Measurements from ENCODE around the gene SETBP1.

Gene SETBP1

DNA sequence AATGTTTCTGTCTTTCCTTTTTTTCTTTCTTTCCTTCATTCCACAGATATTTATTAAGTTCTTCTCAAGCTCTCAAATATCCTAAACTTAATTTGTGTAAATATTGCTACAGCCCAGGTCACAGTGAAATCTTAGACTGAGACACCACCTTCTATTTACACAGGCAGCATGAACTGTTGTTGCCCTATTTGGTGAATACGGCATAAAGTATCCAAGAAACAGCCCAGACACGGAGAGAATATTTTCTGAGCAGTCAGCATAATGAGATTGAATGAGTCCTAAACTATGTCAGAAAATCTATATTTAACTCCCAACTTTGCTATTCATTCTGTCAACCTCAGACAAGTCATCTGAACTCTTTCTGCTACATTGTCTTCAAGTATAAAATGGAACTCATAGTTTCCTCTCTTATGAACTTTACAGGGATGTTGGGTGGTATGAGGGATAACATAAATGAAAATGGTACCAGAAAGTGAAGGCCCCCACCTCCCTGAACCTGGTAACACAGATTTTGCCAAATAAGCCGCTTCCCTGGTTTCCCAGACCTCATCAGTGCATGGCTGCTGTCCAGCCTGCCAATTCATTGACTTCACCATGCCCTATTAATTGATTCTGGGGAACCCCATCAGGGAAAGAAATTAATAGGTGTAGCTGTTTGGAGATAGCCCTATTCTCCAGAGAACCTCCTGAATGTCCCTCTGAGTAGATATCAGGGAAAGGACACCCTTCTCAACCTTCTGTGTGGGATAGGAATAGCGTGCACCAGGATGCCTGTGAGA lies 235.9 kb downstream of the SETBP1 start:
- DNase-seq, result no peak

DNA sequence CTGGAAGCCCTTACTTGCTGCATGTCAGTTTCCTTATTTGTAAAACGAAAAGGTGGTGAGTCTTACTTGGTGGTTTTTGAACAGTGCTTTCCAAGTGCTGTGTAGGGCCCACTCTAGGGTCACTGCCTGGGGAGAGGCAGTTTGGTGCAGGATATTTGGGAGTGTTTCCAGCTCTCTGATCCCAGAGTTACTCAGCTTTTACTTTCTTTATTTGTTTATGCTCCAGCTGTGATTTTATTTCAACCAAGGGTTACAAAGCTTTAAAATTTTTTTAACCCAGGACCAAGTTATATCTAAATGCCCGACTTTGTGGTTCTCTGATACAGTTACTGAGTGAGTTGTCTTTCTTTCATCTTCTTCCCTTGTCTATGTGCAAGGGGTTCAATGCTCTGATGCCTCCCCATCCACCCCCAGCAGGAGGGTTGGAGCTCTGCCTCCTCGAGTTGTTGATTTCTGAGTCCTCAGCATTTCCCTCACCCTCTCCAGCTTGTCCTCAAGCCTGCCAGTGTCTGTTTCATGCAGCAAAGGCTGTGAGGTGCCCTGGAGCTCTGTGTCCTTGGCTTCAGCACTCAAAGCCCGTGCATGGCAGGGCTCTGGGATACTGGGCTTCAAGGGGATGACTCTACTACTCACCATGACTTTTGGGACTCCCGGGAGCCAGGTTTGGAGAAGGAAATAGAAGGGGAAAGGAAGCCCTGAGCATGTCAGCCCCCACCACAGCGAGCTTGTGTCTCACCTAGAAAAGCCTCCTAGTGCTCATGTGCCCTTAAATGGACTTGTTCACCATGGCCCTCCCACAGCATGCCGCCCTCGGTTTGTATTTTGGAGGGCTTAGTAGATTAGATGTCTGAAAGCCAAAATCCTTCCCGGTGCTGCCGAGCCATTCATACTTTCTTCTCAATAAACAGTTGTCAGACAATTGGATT lies 236.8 kb downstream of the SETBP1 start:
- no peak for DNase-seq

GRCh38 chr18:44918142-44918476 lies 237.4 kb downstream of the SETBP1 start:
- no peak for DNase-seq

GRCh38 chr18:44920441-44920840 lies 239.8 kb downstream of the SETBP1 start:
- DNase-seq, result no peak

DNA sequence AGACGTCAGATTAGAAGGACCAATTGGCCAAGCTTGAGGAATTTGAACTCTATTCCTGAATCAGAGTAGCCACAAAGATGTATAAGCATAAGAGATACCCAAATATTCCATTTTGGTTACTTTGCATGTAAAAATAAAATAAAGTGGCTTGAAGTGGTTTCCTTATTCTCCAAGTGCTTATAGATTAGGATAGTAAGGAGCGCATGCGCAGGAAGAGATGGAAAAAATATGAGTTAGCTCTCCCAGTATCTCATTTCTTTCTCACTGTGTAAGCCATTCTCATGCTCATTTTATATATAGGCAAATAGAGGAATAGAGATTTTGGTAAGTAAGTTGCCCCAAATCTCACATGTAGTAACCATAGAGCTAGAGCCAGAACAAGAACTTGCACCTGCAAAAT lies 241.3 kb downstream of the SETBP1 start:
- no peak for DNase-seq

DNA sequence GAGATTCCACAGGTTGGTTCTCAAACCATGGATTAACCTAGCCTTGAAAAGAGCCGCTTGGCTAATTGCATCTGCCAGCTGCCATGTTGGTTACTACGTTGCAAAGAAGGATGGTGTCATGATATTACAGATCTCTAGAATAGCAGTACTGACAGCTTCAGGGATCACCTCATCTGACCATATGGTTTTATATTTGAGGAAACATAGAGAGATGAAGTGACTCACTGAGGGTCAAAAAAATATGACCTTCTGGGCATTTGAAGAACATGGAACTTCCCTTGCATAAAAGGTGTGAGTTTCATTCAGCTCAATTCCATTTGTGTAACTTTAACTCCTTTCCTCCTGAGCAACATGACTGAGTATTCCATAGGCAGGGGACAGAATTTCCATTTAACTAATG lies 242.3 kb downstream of the SETBP1 start:
- DNase-seq, result no peak

GRCh38 chr18:44924785-44925499 lies 244.3 kb downstream of the SETBP1 start:
- DNase-seq, result no peak

- no peak for DNase-seq
Measured at GRCh38 chr18:44927127-44927849, 246.6 kb downstream of the SETBP1 start.

GRCh38 chr18:44934901-44935300 lies 254.2 kb downstream of the SETBP1 start:
- no peak for DNase-seq

GRCh38 chr18:44935455-44935854 lies 254.8 kb downstream of the SETBP1 start:
- no peak for DNase-seq

DNA sequence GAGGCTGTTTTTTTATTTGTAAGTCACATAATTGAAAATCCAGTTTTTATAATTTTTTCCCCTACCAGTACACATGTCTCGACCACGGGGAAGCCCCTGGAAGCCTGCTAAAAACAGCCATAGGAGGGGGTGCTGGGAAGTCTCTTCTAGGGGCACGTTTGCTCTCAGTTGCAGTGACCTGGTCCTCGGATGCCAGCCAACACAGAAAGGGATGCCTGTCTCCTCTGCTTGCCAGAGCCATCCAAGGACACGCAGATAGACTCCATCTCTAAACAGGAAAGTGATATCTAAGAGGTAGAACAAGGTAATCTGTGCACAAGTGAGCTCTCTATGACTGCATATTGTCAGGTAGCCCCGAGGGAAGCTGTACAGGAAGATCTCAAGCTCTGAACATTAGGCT lies 255.8 kb downstream of the SETBP1 start:
- no peak for DNase-seq

DNA sequence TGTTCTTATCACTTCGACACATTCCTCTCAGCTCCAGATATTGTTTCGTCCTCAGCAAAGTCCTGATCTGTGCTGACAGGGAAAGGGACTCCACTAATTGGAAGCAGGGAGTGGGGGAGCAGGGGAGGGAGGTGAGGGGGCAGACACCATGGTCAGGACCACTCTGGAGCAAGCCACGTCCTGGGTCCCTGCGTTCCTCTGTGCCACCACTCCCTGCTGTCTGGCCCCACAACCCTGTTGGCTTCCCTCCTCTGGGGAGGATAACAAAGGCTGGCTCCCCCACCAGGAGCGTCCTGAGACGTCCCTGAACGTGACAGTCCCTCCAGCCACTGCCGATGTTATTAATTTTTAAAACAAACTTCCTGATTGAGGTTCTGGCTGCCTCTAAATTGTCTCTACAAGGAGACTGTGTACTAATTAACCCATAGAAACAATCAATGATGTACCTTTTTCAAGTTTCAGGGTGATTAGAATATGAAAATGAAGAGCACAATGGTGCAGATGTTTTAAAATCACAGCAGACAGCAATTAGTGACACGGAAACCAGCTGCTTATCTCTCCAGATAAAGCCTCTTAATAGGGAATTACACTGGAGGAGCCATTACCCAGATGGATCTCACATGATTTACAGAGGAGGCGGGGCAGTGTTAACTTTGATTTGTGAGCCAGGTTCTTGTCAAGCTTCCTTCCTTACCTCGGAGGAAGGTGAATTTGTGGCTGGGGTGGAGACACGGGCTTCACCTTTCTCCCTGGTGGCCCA lies 257.5 kb downstream of the SETBP1 start:
- no peak for DNase-seq

DNA sequence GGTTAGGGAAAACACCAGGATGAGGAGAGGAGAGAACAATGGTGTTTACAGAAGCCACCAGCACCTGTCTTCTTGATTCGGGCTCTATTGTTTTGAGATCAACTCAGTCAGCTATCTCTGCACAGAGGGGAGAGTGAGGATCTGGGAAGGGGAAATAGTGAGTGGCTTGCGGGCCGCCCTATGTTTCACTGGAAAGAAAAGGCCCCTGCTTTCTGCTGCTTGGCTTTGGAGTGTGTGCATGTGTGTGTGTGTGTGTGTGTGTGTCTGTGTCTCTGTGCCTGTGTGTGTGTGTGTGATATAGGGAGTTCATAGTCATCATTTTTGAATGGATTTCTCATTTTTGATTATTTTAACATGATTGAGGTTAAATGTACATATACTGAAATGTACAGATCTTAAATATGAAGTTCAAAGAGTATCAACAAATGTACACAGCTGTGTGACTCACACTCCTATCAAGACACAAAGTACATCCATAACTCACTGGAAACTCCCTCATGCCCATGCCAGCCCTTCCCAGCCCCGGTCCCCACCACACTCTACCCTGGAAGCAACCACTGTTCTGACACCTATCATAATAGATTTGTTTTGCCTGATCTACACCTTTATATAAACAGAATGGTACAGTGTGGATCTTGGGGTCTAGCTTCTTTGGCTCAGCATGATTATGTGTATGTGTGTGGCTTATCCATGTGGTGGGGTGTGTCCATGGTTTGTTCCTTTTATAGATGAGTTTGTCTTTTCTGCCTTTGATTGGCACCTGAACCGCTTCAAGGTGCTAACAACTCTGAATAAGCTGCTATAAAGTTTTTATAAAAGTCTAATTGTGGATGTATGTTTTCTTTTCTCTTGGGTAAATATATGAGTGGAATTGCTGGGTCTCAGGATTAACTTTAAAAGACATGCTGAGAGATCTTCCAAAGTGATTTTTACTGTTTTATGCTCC lies 258.3 kb downstream of the SETBP1 start:
- DNase-seq, result no peak

GRCh38 chr18:44941516-44941915 lies 260.8 kb downstream of the SETBP1 start:
- no peak for DNase-seq

DNA sequence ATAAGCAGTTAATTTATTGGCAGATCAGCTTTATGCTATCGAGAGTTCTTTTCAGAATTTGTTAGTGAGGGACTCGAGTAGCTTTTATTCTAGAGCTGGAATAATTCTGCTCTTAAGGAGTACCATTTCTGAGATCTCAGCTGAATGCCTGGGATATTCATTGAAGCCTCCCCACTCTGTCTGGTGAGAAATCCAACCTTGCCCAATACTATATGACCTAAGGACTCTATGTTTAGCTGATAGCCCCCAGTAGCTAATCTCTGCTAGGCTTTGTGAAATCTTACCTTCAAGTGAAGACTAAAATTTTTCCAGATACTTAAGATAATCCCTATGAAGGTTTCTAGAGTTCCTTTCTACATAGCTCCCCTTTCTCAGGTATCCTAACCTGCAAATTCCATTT lies 261.4 kb downstream of the SETBP1 start:
- DNase-seq, result no peak

- no peak for DNase-seq
Measured at GRCh38 chr18:44943311-44943881, 262.7 kb downstream of the SETBP1 start.

- no peak for DNase-seq
Measured at GRCh38 chr18:44944461-44944860, 263.8 kb downstream of the SETBP1 start.

DNA sequence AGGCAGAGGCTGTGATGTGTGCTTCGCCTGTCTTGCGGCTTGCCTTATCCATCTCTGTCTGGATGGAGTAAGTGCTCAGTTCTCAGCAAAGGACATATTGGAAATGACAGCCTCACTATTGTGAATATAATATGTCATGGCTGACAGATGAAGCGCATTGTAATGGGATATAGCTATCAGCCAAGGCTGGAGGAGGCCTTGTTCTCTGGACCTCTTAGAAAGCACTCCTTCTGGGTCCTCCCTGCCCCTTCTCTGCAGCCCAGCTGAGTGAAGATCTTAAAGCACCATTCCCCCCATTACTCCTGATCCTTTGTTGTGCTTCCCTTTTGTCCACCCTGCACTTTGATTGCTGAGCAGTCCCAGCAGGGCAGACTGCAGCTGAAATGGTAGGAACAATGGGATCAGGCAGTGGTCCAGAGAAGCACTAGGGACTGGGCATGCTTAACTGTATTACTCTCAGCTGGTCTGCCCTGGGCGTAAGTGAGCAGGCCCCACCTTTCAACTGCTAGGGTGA lies 265.3 kb downstream of the SETBP1 start:
- no peak for DNase-seq

DNA sequence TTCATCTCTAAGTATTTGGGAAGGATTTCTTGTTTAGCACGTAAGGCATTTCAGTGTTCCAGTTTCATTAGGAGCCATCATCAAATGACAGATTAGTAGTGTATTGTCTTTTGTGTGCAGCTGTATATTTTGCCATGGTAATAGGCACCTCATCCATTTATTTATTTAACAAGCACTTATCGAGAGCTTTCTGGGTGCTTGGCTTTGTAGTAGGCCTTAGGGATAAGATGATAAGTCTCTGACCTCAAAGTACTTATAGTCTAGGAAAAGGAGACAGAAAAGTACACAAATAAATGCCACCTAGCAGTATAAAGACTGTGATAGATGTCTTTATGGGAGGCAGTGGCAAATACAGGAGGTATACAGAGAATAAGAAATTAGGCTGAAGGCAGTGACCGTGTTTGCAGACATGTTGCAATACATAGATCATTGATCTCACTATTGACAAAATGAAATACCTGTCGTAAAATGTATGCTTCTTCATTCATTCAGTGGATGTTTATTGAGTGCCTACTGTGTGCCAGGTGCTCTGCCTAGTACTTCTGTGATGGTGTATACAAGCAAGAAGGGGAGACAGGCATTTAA lies 265.9 kb downstream of the SETBP1 start:
- no peak for DNase-seq

DNA sequence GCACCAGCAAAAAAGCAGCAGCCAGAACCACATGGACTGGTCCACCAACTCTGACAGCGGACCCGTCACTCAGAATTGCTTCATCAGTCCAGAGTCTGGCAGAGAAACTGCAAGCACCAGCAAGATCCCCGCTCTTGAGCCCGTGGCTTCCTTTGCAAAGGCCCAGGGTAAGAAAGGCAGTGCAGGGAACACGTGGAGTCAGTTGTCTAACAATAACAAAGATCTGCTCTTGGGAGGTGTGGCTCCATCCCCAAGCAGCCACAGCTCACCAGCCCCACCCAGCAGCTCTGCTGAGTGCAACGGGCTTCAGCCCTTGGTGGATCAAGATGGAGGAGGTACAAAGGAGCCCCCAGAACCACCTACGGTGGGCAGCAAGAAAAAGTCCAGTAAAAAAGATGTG lies 269.3 kb downstream of the SETBP1 start:
- no peak for DNase-seq
